PC-3 (cell line): ENCODE measurements around the gene LYL1. TPM values are rescaled to one million over a fixed set of nuclear protein-coding genes. Genes with fewer than 3 reads are reported as not detected.
A peak's percentile ranks its signal among the peaks of the same experiment; 100 is the strongest.

Experiments used
- ATAC-seq: fragments of 200-7000 bp; cut with Tn5 transposase; 2 replicates; pipeline ENCODE4 v1.9.1; 2020; ENCODE audit warnings: mild to moderate bottlenecking, moderate library complexity
- BruUV-seq: library from RNA; stranded (reverse); fragments of 400-500 nt; replicated peaks from 2 replicates; lab custom pipeline; 2021; lab: Mats Ljungman, UMichigan
- CTCF ChIA-PET: fragments of 300-600 bp; sonication (Branson Sonifier 250); formaldehyde crosslinking; loops from one replicate; lab custom pipeline; 2022; ENCODE audit warnings: antibody characterized with exemption; lab: Charles Lee
- POLR2A ChIA-PET: fragments of 300-600 bp; sonication (Branson Sonifier 250); formaldehyde crosslinking; loops from one replicate; lab custom pipeline; 2022; ENCODE audit warnings: antibody characterized with exemption; ENCODE audit not compliant: unreplicated experiment; lab: Charles Lee
- DNase-seq: peaks from one replicate; pipeline ENCODE4 v3.0.0-alpha.2; 2015
- H2AFZ ChIP-seq: fragments of 300-600 bp; sonication (generic); 2 replicates; pipeline ENCODE4 v1.6.0; 2016; ENCODE audit warnings: antibody characterized with exemption, low read length
- H3F3A ChIP-seq: fragments of 300-600 bp; sonication (generic); one replicate; pipeline ENCODE4 v1.6.0; 2017; ENCODE audit warnings: antibody characterized with exemption, low read length, control low read depth, mild to moderate bottlenecking; ENCODE audit not compliant: unreplicated experiment
- H3K27ac ChIP-seq: fragments of 300-600 bp; sonication (generic); 2 replicates; pipeline ENCODE4 v1.5.1; 2016; ENCODE audit warnings: mild to moderate bottlenecking, low read length
- H3K27me3 ChIP-seq: fragments of 300-600 bp; sonication (generic); 2 replicates; pipeline ENCODE4 v1.6.1; 2016; ENCODE audit warnings: low read length, mixed read lengths
- H3K36me3 ChIP-seq: fragments of 300-600 bp; sonication (generic); 2 replicates; pipeline ENCODE4 v1.6.1; 2016; ENCODE audit warnings: low read depth, mixed run types, low read length, mixed read lengths
- H3K4me1 ChIP-seq: fragments of 300-600 bp; sonication (generic); 2 replicates; pipeline ENCODE4 v1.5.1; 2016; ENCODE audit warnings: low read length; ENCODE audit not compliant: insufficient read depth
- H3K4me2 ChIP-seq: fragments of 300-600 bp; sonication (generic); 2 replicates; pipeline ENCODE4 v1.6.0; 2016; ENCODE audit warnings: low read length
- H3K4me3 ChIP-seq: fragments of 300-600 bp; sonication (generic); 2 replicates; pipeline ENCODE4 v1.5.1; 2016; ENCODE audit warnings: mild to moderate bottlenecking, low read length, mixed read lengths
- H3K79me2 ChIP-seq: fragments of 300-600 bp; sonication (generic); 2 replicates; pipeline ENCODE4 v1.6.1; 2017; ENCODE audit warnings: low read length, mixed read lengths
- H3K9ac ChIP-seq: fragments of 300-600 bp; sonication (generic); 2 replicates; pipeline ENCODE4 v1.6.0; 2016; ENCODE audit warnings: mild to moderate bottlenecking, low read length
- H3K9me2 ChIP-seq: fragments of 300-600 bp; sonication (generic); replicated peaks from 2 replicates; pipeline ENCODE4 v1.6.1; 2016; ENCODE audit warnings: mixed run types, low read length, mixed read lengths
- H3K9me3 ChIP-seq: fragments of 300-600 bp; sonication (generic); 2 replicates; pipeline ENCODE4 v1.6.1; 2016; ENCODE audit warnings: low read length, mixed read lengths
- H4K20me1 ChIP-seq: fragments of 300-600 bp; sonication (generic); 2 replicates; pipeline ENCODE4 v1.6.1; 2016; ENCODE audit warnings: low read length, mixed read lengths
- CTCF ChIP-seq: fragments of 300-600 bp; sonication (generic); conservative IDR thresholded peaks from 2 replicates; pipeline ENCODE4 v1.5.1; 2017; ENCODE audit warnings: antibody characterized with exemption, low read depth, mild to moderate bottlenecking, low read length
- EZH2 ChIP-seq: fragments of 300-600 bp; sonication (generic); IDR thresholded peaks from one replicate; pipeline ENCODE4 v1.6.1; 2017; ENCODE audit warnings: antibody characterized with exemption, mild to moderate bottlenecking, low read length; ENCODE audit not compliant: unreplicated experiment
- EZH2phosphoT487 ChIP-seq: fragments of 300-600 bp; sonication (generic); IDR thresholded peaks from 2 replicates; pipeline ENCODE4 v1.6.1; 2018; ENCODE audit warnings: mild to moderate bottlenecking, antibody characterized with exemption, low read length, borderline replicate concordance
- intact Hi-C: fragments of 100-400 bp; cut with micrococcal nuclease; formaldehyde crosslinking; loops from 2 replicates; pipeline ENCODE4 v1.9.0; 2023
- total RNA-seq: library from RNA; depleted of rRNA; stranded (reverse); fragments of >200 nt; gene quantifications from 2 replicates; pipeline ENCODE4 v1.2.3, GENCODE V29; 2014; rRNA removed

LYL1 gene
- total RNA-seq, 1 experiment from 2014 or later, result 3.3 TPM

GRCh38 chr19:13051557-13052165 lies 51.0 kb downstream of the LYL1 start:
- ATAC-seq, result peak; percentile 14
- H3F3A ChIP-seq, result no peaks in the 10 kb centered on the region
- peak overlapping the region; percentile 31; the same call in 1 of the 2 replicates for H2AFZ ChIP-seq
- no peaks in the 10 kb centered on the region for H3K9me2 ChIP-seq
- intact Hi-C loops, result loop anchor here (1.0 kb wide), 1 partner anchor 15 kb away; no protein-coding TSS in a partner anchor
- ChIA-PET POLR2A (no interaction called here), CTCF (interaction anchor here (1.1 kb wide), 1 partner anchor 10 kb away, joined by 7 read pairs; no protein-coding TSS in a partner anchor)
- H3K36me3 ChIP-seq, result no peaks in the 10 kb centered on the region
- BruUV-seq, result no TSS peak
- TF ChIP-seq EZH2phosphoT487, result peak; percentile 86
- TF ChIP-seq EZH2, result no peak
- no peaks in the 10 kb centered on the region for H3K27me3 ChIP-seq
- no peaks in the 10 kb centered on the region for H3K9me3 ChIP-seq
- H3K4me3 ChIP-seq, result peak overlapping the region; percentile 43; the same call in 1 of the 2 replicates
- peak overlapping the region; percentile 99 for H3K27ac ChIP-seq
- peaks cover 66% of the 10 kb centered on the region for H3K4me1 ChIP-seq
- H3K4me2 ChIP-seq, result peak overlapping the region; percentile 71
- no peak overlapping the region for H3K9ac ChIP-seq
- peaks cover 69% of the 10 kb centered on the region for H3K79me2 ChIP-seq
- no peaks in the 10 kb centered on the region for H4K20me1 ChIP-seq
- peak; percentile 84 for DNase-seq

DNA sequence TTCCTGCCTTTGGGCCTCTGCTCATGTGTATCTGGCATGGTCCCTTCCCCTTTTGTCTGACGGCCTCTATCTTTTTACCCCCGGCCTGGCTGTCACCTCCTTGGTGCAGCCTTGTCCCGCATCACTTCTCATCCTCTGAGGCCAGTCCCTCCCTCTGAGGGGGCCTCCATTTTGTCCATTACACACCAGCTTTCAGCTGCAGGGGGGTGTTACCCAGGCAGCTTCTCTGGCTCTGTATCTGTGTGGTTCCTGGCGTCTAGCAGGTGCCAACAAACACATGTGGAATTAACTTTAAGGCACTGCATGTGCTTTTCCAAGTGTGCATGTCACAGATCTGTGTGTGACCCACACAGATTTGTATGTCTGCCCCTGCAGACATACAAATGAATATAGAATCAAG lies 52.4 kb downstream of the LYL1 start:
- Histone ChIP-seq H3K9me2 (no peaks in the 10 kb centered on the region), H3K79me2 (peaks cover 71% of the 10 kb centered on the region), H3K36me3 (peaks cover 7% of the 10 kb centered on the region; the same call in 1 of the 2 replicates), H4K20me1 (no peaks in the 10 kb centered on the region), H3K9me3 (no peaks in the 10 kb centered on the region), H3K27ac (no peak overlapping the region), H2AFZ (no peak overlapping the region), H3K4me3 (no peak overlapping the region), H3F3A (no peaks in the 10 kb centered on the region), H3K4me1 (peaks cover 53% of the 10 kb centered on the region), H3K9ac (no peak overlapping the region), H3K4me2 (peak overlapping the region; percentile 71; the same call in 1 of the 2 replicates), H3K27me3 (no peaks in the 10 kb centered on the region)
- CTCF ChIA-PET, result no interaction called here
- BruUV-seq, result no TSS peak
- POLR2A ChIA-PET, result no interaction called here
- DNase-seq, result no peak
- intact Hi-C loops, result no loop called here
- TF ChIP-seq CTCF, result no peak
- no peak for TF ChIP-seq EZH2
- no peak for TF ChIP-seq EZH2phosphoT487
- ATAC-seq, result no peak

Other genes with a start within 250 kb of the LYL1 start
- gene DNASE2, start 221.4 kb downstream of the LYL1 start, total RNA-seq, result 47.1 and 48.0 TPM in 2 replicates
- not detected in 2 replicates for gene KLF1, start 215.7 kb downstream of the LYL1 start, total RNA-seq
- 37.4 and 38.6 TPM in 2 replicates for gene GCDH, start 211.7 kb downstream of the LYL1 start, total RNA-seq
- 0.40 and 0.95 TPM in 2 replicates for gene SYCE2, start 183.6 kb downstream of the LYL1 start, total RNA-seq
- 194 and 339 TPM in 2 replicates for gene FARSA, start 169.1 kb downstream of the LYL1 start, total RNA-seq
- gene CALR, start 164.2 kb downstream of the LYL1 start, total RNA-seq, result 2,022 and 2,043 TPM in 2 replicates
- 389 and 418 TPM in 2 replicates for gene RAD23A, start 157.0 kb downstream of the LYL1 start, total RNA-seq
- gene GADD45GIP1, start 145.6 kb downstream of the LYL1 start, total RNA-seq, result 219 and 352 TPM in 2 replicates
- gene DAND5, start 133.3 kb downstream of the LYL1 start, total RNA-seq, result 0.55 and 1.1 TPM in 2 replicates
- gene NFIX, start 107.4 kb downstream of the LYL1 start, total RNA-seq, result 43.3 and 75.8 TPM in 2 replicates
- 91.8 and 117 TPM in 2 replicates for gene TRMT1, start 13.9 kb upstream of the LYL1 start, total RNA-seq
- gene NACC1, start 15.4 kb upstream of the LYL1 start, total RNA-seq, result 266 and 337 TPM in 2 replicates
- 179 and 243 TPM in 2 replicates for gene STX10, start 47.5 kb upstream of the LYL1 start, total RNA-seq
- 155 and 191 TPM in 2 replicates for gene IER2, start 47.6 kb upstream of the LYL1 start, total RNA-seq